ENCODE measurements around the gene C14orf93. TPM values are rescaled to one million over a fixed set of nuclear protein-coding genes. Genes with fewer than 3 reads are reported as not detected.
"Not testable (repeated sequence)": the region's sequence is repeated elsewhere in the genome, so short reads cannot be mapped to it uniquely, and the experiment has no call there.

C14orf93 gene
- total RNA-seq, 1 experiment from 2014 or later: 9.9 TPM

DNA sequence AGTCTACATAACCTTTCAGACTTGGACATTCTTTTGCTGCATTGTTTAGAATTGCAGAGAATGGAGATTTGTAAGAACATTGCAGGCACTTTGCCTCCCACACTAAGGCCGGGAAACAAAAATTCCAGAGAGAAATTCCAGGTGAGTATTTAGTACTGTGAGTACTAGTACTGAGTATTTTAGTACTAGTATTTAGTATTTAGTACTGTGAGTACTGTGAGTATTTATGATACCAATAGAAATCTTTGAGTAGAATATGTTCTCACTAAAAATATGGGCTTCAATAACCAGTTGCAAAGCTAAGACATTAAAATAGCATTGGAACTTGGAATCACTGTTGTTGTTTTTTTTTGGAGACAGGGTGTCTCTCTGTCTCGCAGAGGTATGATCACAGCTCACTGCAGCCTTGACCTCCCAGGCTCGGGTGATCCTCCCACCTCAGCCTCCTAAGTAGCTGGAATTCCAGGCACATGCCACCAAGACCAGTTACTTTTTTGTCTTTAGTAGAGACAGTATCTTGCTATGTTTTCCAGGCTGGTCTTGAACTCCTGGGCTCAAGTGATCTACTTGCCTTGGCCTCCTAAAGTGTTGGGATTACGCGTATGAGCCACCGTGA is 47.8 kb downstream of the C14orf93 start:
- BruUV-seq (replicated peaks): no TSS peak
- H3K27ac ChIP-seq (ENCODE audit: low read depth, low read length, poor library complexity, severe bottlenecking): no peak overlapping the region
- ChIA-PET CTCF (no interaction called here), POLR2A (ENCODE audit: low non-redundant PET) (no interaction called here)
- no peak for TF ChIP-seq EZH2 (IDR thresholded peaks at IDR 0.05; ENCODE audit: borderline replicate concordance, low read depth, low read length, poor library complexity, severe bottlenecking)
- TF ChIP-seq, protein P1, sequence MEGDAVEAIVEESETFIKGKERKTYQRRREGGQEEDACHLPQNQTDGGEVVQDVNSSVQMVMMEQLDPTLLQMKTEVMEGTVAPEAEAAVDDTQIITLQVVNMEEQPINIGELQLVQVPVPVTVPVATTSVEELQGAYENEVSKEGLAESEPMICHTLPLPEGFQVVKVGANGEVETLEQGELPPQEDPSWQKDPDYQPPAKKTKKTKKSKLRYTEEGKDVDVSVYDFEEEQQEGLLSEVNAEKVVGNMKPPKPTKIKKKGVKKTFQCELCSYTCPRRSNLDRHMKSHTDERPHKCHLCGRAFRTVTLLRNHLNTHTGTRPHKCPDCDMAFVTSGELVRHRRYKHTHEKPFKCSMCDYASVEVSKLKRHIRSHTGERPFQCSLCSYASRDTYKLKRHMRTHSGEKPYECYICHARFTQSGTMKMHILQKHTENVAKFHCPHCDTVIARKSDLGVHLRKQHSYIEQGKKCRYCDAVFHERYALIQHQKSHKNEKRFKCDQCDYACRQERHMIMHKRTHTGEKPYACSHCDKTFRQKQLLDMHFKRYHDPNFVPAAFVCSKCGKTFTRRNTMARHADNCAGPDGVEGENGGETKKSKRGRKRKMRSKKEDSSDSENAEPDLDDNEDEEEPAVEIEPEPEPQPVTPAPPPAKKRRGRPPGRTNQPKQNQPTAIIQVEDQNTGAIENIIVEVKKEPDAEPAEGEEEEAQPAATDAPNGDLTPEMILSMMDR (conservative IDR thresholded peaks at IDR 0.05; ENCODE audit: low read depth, low read length): no peak
- H3K9me3 ChIP-seq (ENCODE audit: low read depth, low read length, poor library complexity, severe bottlenecking): no peaks in the 10 kb centered on the region
- intact Hi-C loops (cut with micrococcal nuclease; ENCODE audit: unreplicated experiment): no loop called here
- no peak for DNase-seq (ENCODE audit: low spot score)
- H3K4me3 ChIP-seq (ENCODE audit: low read depth, low read length, poor library complexity, severe bottlenecking): no peak overlapping the region
- no peaks in the 10 kb centered on the region for H3K27me3 ChIP-seq (replicated peaks; ENCODE audit: insufficient read depth, low read depth, low read length, poor library complexity)
- no peaks in the 10 kb centered on the region for H3K36me3 ChIP-seq (ENCODE audit: insufficient read depth, low read length, poor library complexity, severe bottlenecking)
- peaks cover 4% of the 10 kb centered on the region for H3K4me1 ChIP-seq (ENCODE audit: insufficient read depth, low read length, poor library complexity, severe bottlenecking)

DNA sequence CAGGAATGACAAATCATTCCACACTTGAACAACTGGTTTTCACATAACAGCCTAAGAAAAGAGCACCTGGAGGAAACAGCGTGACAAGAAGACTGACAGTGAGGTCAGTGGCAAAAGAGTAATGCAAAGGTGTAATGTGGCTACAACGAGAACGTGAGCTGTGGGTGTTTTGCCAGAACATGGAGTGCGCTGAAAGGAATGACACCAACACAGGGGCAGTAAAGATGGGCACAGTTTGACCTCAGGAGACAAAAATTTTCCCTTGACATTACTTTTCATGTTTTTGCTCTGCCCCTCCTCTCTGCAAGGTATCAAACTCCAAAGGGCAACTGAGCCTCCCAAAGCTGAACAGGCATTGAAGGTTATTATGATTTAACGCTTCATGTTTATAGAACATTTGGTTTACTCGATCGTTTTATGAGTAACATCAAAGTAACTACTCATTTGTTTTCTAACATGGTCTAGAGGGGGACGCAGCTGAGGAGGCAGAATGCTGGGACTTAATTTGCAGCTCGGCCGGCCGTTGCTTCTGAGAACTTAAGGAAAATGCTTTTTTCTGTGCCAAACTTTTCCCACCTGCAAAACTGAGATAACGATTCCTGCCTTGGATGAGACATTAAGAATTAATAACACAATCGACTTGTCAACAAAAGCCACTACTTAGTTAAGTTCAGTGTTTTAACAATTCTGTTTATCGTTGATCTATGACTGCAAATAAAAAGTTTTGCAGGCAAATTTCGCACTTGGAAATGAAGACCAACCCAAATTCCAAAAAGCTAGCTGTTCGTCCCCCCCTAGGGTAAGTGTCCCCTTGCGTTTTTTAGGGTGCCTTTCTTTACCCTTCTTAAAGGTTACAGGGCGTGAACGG is 54.0 kb downstream of the C14orf93 start:
- TF ChIP-seq, protein P1 (conservative IDR thresholded peaks at IDR 0.05; ENCODE audit: low read depth, low read length): no peak
- TF ChIP-seq EZH2 (IDR thresholded peaks at IDR 0.05; ENCODE audit: borderline replicate concordance, low read depth, low read length, poor library complexity, severe bottlenecking): no peak
- BruUV-seq (replicated peaks): no TSS peak
- Histone ChIP-seq H3K36me3 (ENCODE audit: insufficient read depth, low read length, poor library complexity, severe bottlenecking) (peaks cover 20% of the 10 kb centered on the region), H3K27ac (ENCODE audit: low read depth, low read length, poor library complexity, severe bottlenecking) (peak overlapping the region; percentile 96), H3K27me3 (replicated peaks; ENCODE audit: insufficient read depth, low read depth, low read length, poor library complexity) (no peaks in the 10 kb centered on the region), H3K9me3 (ENCODE audit: low read depth, low read length, poor library complexity, severe bottlenecking) (no peaks in the 10 kb centered on the region), H3K4me1 (ENCODE audit: insufficient read depth, low read length, poor library complexity, severe bottlenecking) (peaks cover 6% of the 10 kb centered on the region), H3K4me3 (ENCODE audit: low read depth, low read length, poor library complexity, severe bottlenecking) (peak overlapping the region; percentile 88)
- POLR2A ChIA-PET (ENCODE audit: low non-redundant PET): interaction anchor here (0.5 to 0.6 kb wide), 2 partner anchors 12 to 383 kb away, joined by 3 to 11 read pairs; no protein-coding TSS in a partner anchor
- CTCF ChIA-PET: interaction anchor here (0.6 to 1.8 kb wide), 3 partner anchors 18 to 835 kb away, joined by 3 to 5 read pairs (median 4); no protein-coding TSS in a partner anchor
- intact Hi-C loops (cut with micrococcal nuclease; ENCODE audit: unreplicated experiment): loop anchor here (2.0 kb wide), 1 partner anchor 25 kb away; no protein-coding TSS in a partner anchor
- DNase-seq (ENCODE audit: low spot score): no peak

DNA sequence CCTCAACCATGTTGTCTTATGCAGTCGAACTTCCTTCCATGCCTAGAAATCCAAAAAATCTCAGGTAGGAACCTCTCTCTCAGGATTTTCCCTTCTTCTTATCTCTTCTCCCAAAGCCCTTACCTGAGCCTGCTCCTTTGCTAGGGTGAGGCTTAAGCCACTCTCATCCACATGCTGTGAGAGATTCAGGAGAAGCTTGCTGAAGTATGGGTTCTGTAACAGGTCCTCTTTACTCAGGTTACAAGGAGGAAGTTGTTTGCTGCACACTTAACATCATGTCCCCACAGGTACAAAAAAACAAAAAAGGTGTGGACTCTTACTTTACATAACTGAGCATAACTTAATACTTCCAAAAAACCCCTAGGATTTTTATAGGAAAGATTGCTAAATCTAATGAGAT is 57.5 kb downstream of the C14orf93 start:
- H3K4me3 ChIP-seq (ENCODE audit: low read depth, low read length, poor library complexity, severe bottlenecking): no peak overlapping the region
- intact Hi-C loops (cut with micrococcal nuclease; ENCODE audit: unreplicated experiment): no loop called here
- peaks cover 4% of the 10 kb centered on the region for H3K4me1 ChIP-seq (ENCODE audit: insufficient read depth, low read length, poor library complexity, severe bottlenecking)
- H3K27me3 ChIP-seq (replicated peaks; ENCODE audit: insufficient read depth, low read depth, low read length, poor library complexity): no peaks in the 10 kb centered on the region
- POLR2A ChIA-PET (ENCODE audit: low non-redundant PET): no interaction called here
- no peak for TF ChIP-seq EZH2 (IDR thresholded peaks at IDR 0.05; ENCODE audit: borderline replicate concordance, low read depth, low read length, poor library complexity, severe bottlenecking)
- TF ChIP-seq, protein P1 (conservative IDR thresholded peaks at IDR 0.05; ENCODE audit: low read depth, low read length): no peak
- no TSS peak for BruUV-seq (replicated peaks)
- H3K9me3 ChIP-seq (ENCODE audit: low read depth, low read length, poor library complexity, severe bottlenecking): no peaks in the 10 kb centered on the region
- CTCF ChIA-PET: no interaction called here
- no peak overlapping the region for H3K27ac ChIP-seq (ENCODE audit: low read depth, low read length, poor library complexity, severe bottlenecking)
- peaks cover 44% of the 10 kb centered on the region for H3K36me3 ChIP-seq (ENCODE audit: insufficient read depth, low read length, poor library complexity, severe bottlenecking)
- DNase-seq (ENCODE audit: low spot score): no peak

DNA sequence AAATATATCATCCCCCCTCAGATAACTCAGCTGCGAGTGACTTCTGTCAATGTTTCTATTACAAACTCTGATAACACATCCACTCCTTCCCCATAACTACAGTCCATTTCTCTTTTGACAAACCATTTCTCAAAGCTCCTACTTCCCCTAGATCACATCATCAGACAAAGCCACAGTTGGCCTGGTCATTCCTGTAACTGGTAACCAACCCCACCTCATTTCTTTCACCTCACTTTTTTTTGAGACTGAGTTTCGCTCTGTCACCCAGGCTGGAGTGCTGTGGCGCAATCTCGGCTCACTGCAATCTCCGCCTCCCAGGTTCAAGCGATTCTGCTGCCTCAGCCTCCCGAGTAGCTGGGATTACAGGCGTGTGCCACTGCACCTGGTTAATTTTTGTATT is 58.1 kb downstream of the C14orf93 start:
- H3K27me3 ChIP-seq (replicated peaks; ENCODE audit: insufficient read depth, low read depth, low read length, poor library complexity); intact Hi-C loops (cut with micrococcal nuclease; ENCODE audit: unreplicated experiment); H3K4me3 ChIP-seq (ENCODE audit: low read depth, low read length, poor library complexity, severe bottlenecking); BruUV-seq (replicated peaks); H3K4me1 ChIP-seq (ENCODE audit: insufficient read depth, low read length, poor library complexity, severe bottlenecking); POLR2A ChIA-PET (ENCODE audit: low non-redundant PET); CTCF ChIA-PET; H3K27ac ChIP-seq (ENCODE audit: low read depth, low read length, poor library complexity, severe bottlenecking); H3K9me3 ChIP-seq (ENCODE audit: low read depth, low read length, poor library complexity, severe bottlenecking); DNase-seq (ENCODE audit: low spot score): not testable (repeated sequence)
- peaks cover 50% of the 10 kb centered on the region for H3K36me3 ChIP-seq (ENCODE audit: insufficient read depth, low read length, poor library complexity, severe bottlenecking)
